Transverse colon (tissue), 4 donors: ENCODE measurements around the gene ITGAE. TPM values are rescaled to one million over a fixed set of nuclear protein-coding genes. Genes with fewer than 3 reads are reported as not detected.

Experiments
- DNase-seq: peaks from one replicate; pipeline ENCODE4 v3.0.0-alpha.2; 2019
- H3K27ac ChIP-seq, 4 donors: fragments of 200-600 bp; sonication (generic); 2 replicates each; pipeline ENCODE4 v1.5.1; 2016 to 2018; ENCODE audit warnings: inconsistent platforms in 4 of 4
- H3K27me3 ChIP-seq: fragments of 200-600 bp; sonication (generic); 2 replicates; pipeline ENCODE4 v1.5.1; 2017; ENCODE audit warnings: inconsistent platforms
- H3K36me3 ChIP-seq, 4 donors: fragments of 200-600 bp; sonication (generic); 2 replicates each; pipeline ENCODE4 v1.5.1; 2017 to 2019; ENCODE audit warnings: inconsistent platforms in 4 of 4
- H3K4me1 ChIP-seq, 4 donors: fragments of 200-600 bp; sonication (generic); 2 replicates each; pipeline ENCODE4 v1.5.1; 2017 to 2020; ENCODE audit warnings: inconsistent platforms in 4 of 4
- H3K4me3 ChIP-seq, 4 donors: fragments of 200-600 bp; sonication (generic); 1 replicate in 1 of 4; 2 replicates in 3 of 4; pipeline versions ENCODE4 v1.5.1 to v1.6.1; 2017 to 2019; ENCODE audit warnings: inconsistent platforms in 4 of 4
- H3K9me3 ChIP-seq, 2 donors: fragments of 200-600 bp; sonication (generic); 2 replicates each; pipeline ENCODE4 v1.5.1; 2017 to 2019; ENCODE audit warnings: inconsistent platforms in 2 of 2
- EP300 ChIP-seq: sonication (generic); formaldehyde crosslinking; IDR thresholded peaks from one replicate; pipeline ENCODE4 v1.6.1; 2017; ENCODE audit warnings: antibody characterized with exemption, low read depth
- POLR2A ChIP-seq: fragments of 450-650 bp; IDR thresholded peaks from one replicate; pipeline ENCODE4 v1.6.1; 2016; ENCODE audit warnings: antibody characterized with exemption, mild to moderate bottlenecking, moderate library complexity
- POLR2AphosphoS5 ChIP-seq, 3 donors: sonication (generic); formaldehyde crosslinking; IDR thresholded peaks; one replicate each; pipeline ENCODE4 v1.6.1; 2016; ENCODE audit warnings: antibody characterized with exemption in 3 of 3
- WGBS, 2 donors: methylation state at CpG; one replicate each; pipeline ENCODE4 v1.1.5; 2018; ENCODE audit warnings: low coverage in 1 of 2; 5-methylcytosine and 5-hydroxymethylcytosine counted together
- in situ Hi-C, 4 donors: fragments of 200-750 bp; cut with MboI; loops; one replicate each; pipeline versions ENCODE4 v1.15.0 to v1.15.1; 2017; ENCODE audit warnings: low sequenced_read_pairs in 3 of 4, low pct_ligation_motif_present in 1 of 4, low pct_unique_long_range_greater_than_20kb in 1 of 4
- intact Hi-C: fragments of 100-400 bp; cut with DNase I; formaldehyde crosslinking; loops from one replicate; pipeline ENCODE4 v1.15.1; 2023; ENCODE audit warnings: low total_unique reads
- total RNA-seq, 4 donors: library from RNA; depleted of rRNA; stranded (reverse); fragments of >200 nt; gene quantifications; one replicate each; pipeline ENCODE4 v1.1.0, GENCODE V29; 2016
- TF ChIP-seq, protein P1 (sequence below), 5 experiments: fragments of 200-600 bp in 3 of 5; fragments of 450-650 bp in 2 of 5; sonication (generic) in 3 of 5; IDR thresholded peaks; 1 replicate in 2 of 5; 2 replicates in 3 of 5; pipeline ENCODE4 v1.5.1; 2016 to 2017; ENCODE audit warnings: antibody characterized with exemption in 5 of 5, inconsistent platforms in 3 of 5, mild to moderate bottlenecking in 2 of 5, moderate library complexity in 1 of 5

The ITGAE gene
- total RNA-seq, 4 donors from 2014 or later = 2.8 to 23.1 (median 14.5) TPM

GRCh38 chr17:3693141-3693540 is 107.8 kb downstream of the ITGAE start:
- DNase-seq = no peak
- no peaks in the 10 kb centered on the region for H3K36me3 ChIP-seq
- intact Hi-C loops = no loop called here
- no peak overlapping the region for H3K4me3 ChIP-seq
- H3K27ac ChIP-seq = no peak overlapping the region
- peaks cover 4 to 17% (median 14%) of the 10 kb centered on the region in 4 donors for H3K4me1 ChIP-seq
- H3K9me3 ChIP-seq = peaks cover 0 to 1% of the 10 kb centered on the region in 2 donors
- TF ChIP-seq, protein P1, sequence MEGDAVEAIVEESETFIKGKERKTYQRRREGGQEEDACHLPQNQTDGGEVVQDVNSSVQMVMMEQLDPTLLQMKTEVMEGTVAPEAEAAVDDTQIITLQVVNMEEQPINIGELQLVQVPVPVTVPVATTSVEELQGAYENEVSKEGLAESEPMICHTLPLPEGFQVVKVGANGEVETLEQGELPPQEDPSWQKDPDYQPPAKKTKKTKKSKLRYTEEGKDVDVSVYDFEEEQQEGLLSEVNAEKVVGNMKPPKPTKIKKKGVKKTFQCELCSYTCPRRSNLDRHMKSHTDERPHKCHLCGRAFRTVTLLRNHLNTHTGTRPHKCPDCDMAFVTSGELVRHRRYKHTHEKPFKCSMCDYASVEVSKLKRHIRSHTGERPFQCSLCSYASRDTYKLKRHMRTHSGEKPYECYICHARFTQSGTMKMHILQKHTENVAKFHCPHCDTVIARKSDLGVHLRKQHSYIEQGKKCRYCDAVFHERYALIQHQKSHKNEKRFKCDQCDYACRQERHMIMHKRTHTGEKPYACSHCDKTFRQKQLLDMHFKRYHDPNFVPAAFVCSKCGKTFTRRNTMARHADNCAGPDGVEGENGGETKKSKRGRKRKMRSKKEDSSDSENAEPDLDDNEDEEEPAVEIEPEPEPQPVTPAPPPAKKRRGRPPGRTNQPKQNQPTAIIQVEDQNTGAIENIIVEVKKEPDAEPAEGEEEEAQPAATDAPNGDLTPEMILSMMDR (IDR thresholded peaks at IDR 0.05) = no peak
- TF ChIP-seq POLR2AphosphoS5 (IDR thresholded peaks at IDR 0.05) (no peak), EP300 (no peak)
- 60 to 62% methylated on average over 2 to 4 of the region's 4 CpGs for WGBS, 2 donors
- in situ Hi-C loops = no loop called here
- H3K27me3 ChIP-seq = peaks cover 71% of the 10 kb centered on the region

DNA sequence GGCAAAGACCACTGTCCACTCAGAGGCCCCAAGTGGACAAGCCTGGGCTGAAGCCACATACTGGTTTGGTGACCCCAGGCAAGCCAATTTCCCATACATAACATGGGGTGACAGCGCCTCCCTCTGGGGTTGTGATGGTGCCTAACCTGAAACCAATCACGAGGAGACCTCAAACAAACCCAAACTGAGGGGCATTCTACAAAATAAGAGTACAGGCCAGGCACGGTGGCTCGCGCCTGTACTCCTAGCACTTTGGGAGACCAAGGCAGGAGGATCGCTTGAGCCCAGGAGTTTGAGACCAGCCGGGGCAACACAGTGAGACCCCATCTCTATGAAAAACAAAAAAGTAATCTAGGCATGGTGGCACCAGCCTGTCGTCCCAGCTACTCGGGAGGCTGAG is 108.6 kb downstream of the ITGAE start:
- TF ChIP-seq POLR2A (no peak), POLR2AphosphoS5 (IDR thresholded peaks at IDR 0.05) (no peak), EP300 (no peak)
- TF ChIP-seq, protein P1 (IDR thresholded peaks at IDR 0.05) = no peak
- DNase-seq = no peak
- Histone ChIP-seq H3K27ac (no peak overlapping the region), H3K27me3 (peaks cover 66% of the 10 kb centered on the region), H3K4me1 (peaks cover 4 to 17% (median 14%) of the 10 kb centered on the region in 4 donors), H3K36me3 (no peaks in the 10 kb centered on the region), H3K9me3 (no peaks in the 10 kb centered on the region), H3K4me3 (no peak overlapping the region)
- in situ Hi-C loops = no loop called here
- intact Hi-C loops = no loop called here
- WGBS, 2 donors = 86 to 88% methylated on average over 4 to 9 of the region's 9 CpGs

DNA sequence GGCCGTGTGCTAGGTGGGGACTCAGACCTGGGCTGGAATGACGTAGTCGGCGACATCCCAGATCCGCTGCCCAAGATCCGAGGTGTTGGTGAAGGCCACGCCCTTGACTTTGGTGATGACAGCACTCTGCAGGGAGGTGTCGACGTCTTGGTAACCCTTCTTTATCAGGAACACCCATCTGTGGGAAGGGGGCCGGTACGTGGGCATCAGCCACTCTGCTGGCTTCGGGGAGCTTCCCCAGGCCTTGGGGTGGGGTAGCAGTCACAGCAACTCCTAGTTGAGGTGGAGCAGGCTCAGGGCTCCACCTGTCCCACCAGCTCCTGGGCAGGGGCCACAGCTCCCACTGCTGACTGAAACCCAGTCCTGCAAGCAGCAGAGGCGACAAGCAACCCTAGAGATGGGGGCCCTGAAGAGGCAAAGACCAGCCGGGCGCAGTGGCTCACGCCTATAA is 109.3 kb downstream of the ITGAE start:
- in situ Hi-C loops = no loop called here
- intact Hi-C loops = no loop called here

GRCh38 chr17:3690094-3690715 is 110.8 kb downstream of the ITGAE start:
- no peak overlapping the region for H3K4me3 ChIP-seq
- peaks cover 47% of the 10 kb centered on the region for H3K27me3 ChIP-seq
- H3K27ac ChIP-seq = no peak overlapping the region
- intact Hi-C loops (no loop called here), in situ Hi-C loops (no loop called here)
- H3K9me3 ChIP-seq = no peaks in the 10 kb centered on the region
- 72 to 87% methylated on average over 10 to 21 of the region's 22 CpGs for WGBS, 2 donors
- TF ChIP-seq EP300 = no peak
- TF ChIP-seq POLR2AphosphoS5 (IDR thresholded peaks at IDR 0.05) = no peak
- TF ChIP-seq, protein P1 (IDR thresholded peaks at IDR 0.05) = no peak
- TF ChIP-seq POLR2A = no peak
- peaks cover 0 to 3% (median 2%) of the 10 kb centered on the region in 4 donors for H3K4me1 ChIP-seq
- no peaks in the 10 kb centered on the region for H3K36me3 ChIP-seq
- DNase-seq = no peak

More for the DNA sequence above, 109.3 kb downstream of the ITGAE start:
- H3K27ac ChIP-seq = no peak overlapping the region
- TF ChIP-seq POLR2A (no peak), EP300 (no peak), POLR2AphosphoS5 (IDR thresholded peaks at IDR 0.05) (no peak)
- TF ChIP-seq, protein P1 (IDR thresholded peaks at IDR 0.05) = no peak
- DNase-seq = no peak
- no peak overlapping the region for H3K4me3 ChIP-seq
- peaks cover 59% of the 10 kb centered on the region for H3K27me3 ChIP-seq
- H3K4me1 ChIP-seq = peaks cover 4 to 16% (median 14%) of the 10 kb centered on the region in 4 donors
- H3K36me3 ChIP-seq = no peaks in the 10 kb centered on the region
- H3K9me3 ChIP-seq = no peaks in the 10 kb centered on the region
- WGBS, 2 donors = 64 to 81% methylated on average over 4 to 11 of the region's 16 CpGs
